WTC11 (cell line): ENCODE results near the gene CRABP2. TPM values are rescaled to one million over a fixed set of nuclear protein-coding genes. Genes with fewer than 3 reads are reported as not detected.

Experiments used
- ATAC-seq: fragments of 200-7000 bp; cut with Tn5 transposase; 2 replicates; pipeline ENCODE4 v1.10.0; 2021; ENCODE audit warnings: mild to moderate bottlenecking, moderate library complexity
- CTCF ChIA-PET: fragments of 300-600 bp; sonication (Branson Sonifier 250); formaldehyde crosslinking; loops from one replicate; lab custom pipeline; 2021; ENCODE audit warnings: antibody characterized with exemption; lab: Charles Lee
- POLR2A ChIA-PET: fragments of 350-600 bp; sonication (Branson Sonifier 250); formaldehyde crosslinking; loops from one replicate; lab custom pipeline; 2021; ENCODE audit warnings: antibody characterized with exemption; lab: Charles Lee
- DNase-seq: peaks from one replicate; pipeline ENCODE4 v3.0.0; 2021; ENCODE audit warnings: low spot score
- H3K27ac Mint-ChIP-seq: 2 replicates; pipeline ENCODE4 v1.8.0; 2021; ENCODE audit warnings: mixed read lengths
- H3K27me3 Mint-ChIP-seq: 2 replicates; pipeline ENCODE4 v1.8.0; 2021; ENCODE audit warnings: low read depth, mild to moderate bottlenecking, moderate library complexity, mixed read lengths
- H3K36me3 Mint-ChIP-seq: 2 replicates; pipeline ENCODE4 v1.8.0; 2021; ENCODE audit warnings: mixed read lengths
- H3K4me1 Mint-ChIP-seq: 2 replicates; pipeline ENCODE4 v1.8.0; 2022; ENCODE audit warnings: mixed read lengths
- H3K4me3 Mint-ChIP-seq: 2 replicates; pipeline ENCODE4 v1.8.0; 2021; ENCODE audit warnings: mild to moderate bottlenecking, moderate library complexity, mixed read lengths
- H3K9me3 Mint-ChIP-seq: 2 replicates; pipeline ENCODE4 v1.8.0; 2021; ENCODE audit warnings: mixed read lengths
- ARID4B ChIP-seq: sonication (generic); formaldehyde crosslinking; IDR thresholded peaks from 2 replicates; pipeline ENCODE4 v1.8.0; 2023; ENCODE audit warnings: missing genetic modification reagents, mild to moderate bottlenecking, borderline replicate concordance
- E2F4 ChIP-seq: sonication (generic); formaldehyde crosslinking; IDR thresholded peaks from 2 replicates; pipeline ENCODE4 v1.8.1; 2022; ENCODE audit warnings: low read depth, mild to moderate bottlenecking, moderate library complexity, missing genetic modification reagents, borderline replicate concordance
- E2F5 ChIP-seq: sonication (generic); formaldehyde crosslinking; IDR thresholded peaks from 2 replicates; pipeline ENCODE4 v1.8.1; 2022; ENCODE audit warnings: mild to moderate bottlenecking, moderate library complexity, missing genetic modification reagents
- EMX1 ChIP-seq: fragments of 250-450 bp; sonication (Bioruptor Pico); IDR thresholded peaks from 2 replicates; pipeline ENCODE4 v1.8.0; 2021; ENCODE audit warnings: mild to moderate bottlenecking
- FOXP4 ChIP-seq: sonication (generic); formaldehyde crosslinking; IDR thresholded peaks from 2 replicates; pipeline ENCODE4 v1.8.0; 2022; ENCODE audit warnings: mild to moderate bottlenecking, missing genetic modification reagents
- GABPB1 ChIP-seq: sonication (generic); formaldehyde crosslinking; IDR thresholded peaks from 2 replicates; pipeline ENCODE4 v1.8.1; 2023; ENCODE audit warnings: mild to moderate bottlenecking, missing genetic modification reagents
- MAX ChIP-seq: sonication (generic); formaldehyde crosslinking; IDR thresholded peaks from 2 replicates; pipeline ENCODE4 v1.8.0; 2022; ENCODE audit warnings: mild to moderate bottlenecking, missing genetic modification reagents
- NFATC4 ChIP-seq: fragments of 250-450 bp; sonication (Bioruptor Pico); IDR thresholded peaks from 2 replicates; pipeline ENCODE4 v1.9.0; 2021; ENCODE audit warnings: mild to moderate bottlenecking
- NR3C1 ChIP-seq: sonication (generic); formaldehyde crosslinking; conservative IDR thresholded peaks from 2 replicates; pipeline ENCODE4 v1.8.1; 2023; ENCODE audit warnings: low read depth, mild to moderate bottlenecking, missing genetic modification reagents
- PRRX2 ChIP-seq: fragments of 250-450 bp; sonication (Bioruptor Pico); IDR thresholded peaks from 2 replicates; pipeline ENCODE4 v1.8.0; 2021; ENCODE audit warnings: mild to moderate bottlenecking
- TEAD4 ChIP-seq: sonication (generic); formaldehyde crosslinking; IDR thresholded peaks from 2 replicates; pipeline ENCODE4 v1.8.0; 2022; ENCODE audit warnings: mild to moderate bottlenecking, missing genetic modification reagents
- USF2 ChIP-seq: sonication (generic); formaldehyde crosslinking; IDR thresholded peaks from 2 replicates; pipeline ENCODE4 v1.8.1; 2023; ENCODE audit warnings: mild to moderate bottlenecking, missing genetic modification reagents, moderate library complexity
- ZNF219 ChIP-seq: sonication (generic); formaldehyde crosslinking; IDR thresholded peaks from 2 replicates; pipeline ENCODE4 v1.8.0; 2023; ENCODE audit warnings: missing genetic modification reagents, mild to moderate bottlenecking, borderline replicate concordance
- ZNF396 ChIP-seq: fragments of 250-450 bp; sonication (Bioruptor Pico); IDR thresholded peaks from 2 replicates; pipeline ENCODE4 v1.8.0; 2021; ENCODE audit warnings: mild to moderate bottlenecking, moderate library complexity, borderline replicate concordance
- ZNF416 ChIP-seq: fragments of 250-450 bp; sonication (Bioruptor Pico); IDR thresholded peaks from 2 replicates; pipeline ENCODE4 v1.9.0; 2021; ENCODE audit warnings: mild to moderate bottlenecking, inconsistent platforms
- ZNF532 ChIP-seq: fragments of 250-450 bp; sonication (Bioruptor Pico); IDR thresholded peaks from 2 replicates; pipeline ENCODE4 v1.9.0; 2021; ENCODE audit warnings: mild to moderate bottlenecking, borderline replicate concordance
- ZNF671 ChIP-seq: fragments of 250-450 bp; sonication (Bioruptor Pico); IDR thresholded peaks from 2 replicates; pipeline ENCODE4 v1.8.0; 2021; ENCODE audit warnings: mild to moderate bottlenecking
- total RNA-seq: library from RNA; stranded (reverse); gene quantifications from 3 replicates; pipeline ENCODE4 v1.2.3, GENCODE V29; 2021

Gene CRABP2
- total RNA-seq, 1 experiment from 2014 or later: 135 TPM

GRCh38 chr1:156668801-156669637 lies 36.4 kb downstream of the CRABP2 start (continued):
- peak; percentile 51; the same call in 1 of the 2 replicates for TF ChIP-seq ARID4B (CRISPR knock-in tag)
- no peak for TF ChIP-seq NR3C1
- TF ChIP-seq E2F4: no peak
- no peak for TF ChIP-seq ZNF219 (CRISPR knock-in tag)
- TF ChIP-seq ZNF396 (CRISPR knock-in tag): no peak

- ChIA-PET CTCF (interaction anchor here (0.8 to 4.1 kb wide), 12 partner anchors 9 to 167 kb away, joined by 3 to 17 read pairs (median 6); partner anchors contain the start of genes CRABP2, MEF2D and NES), POLR2A (interaction anchor here (0.6 to 1.9 kb wide), 6 partner anchors 9 to 81 kb away, joined by 3 to 21 read pairs (median 4); partner anchors contain the start of genes CRABP2, ISG20L2, METTL25B and NES)
- ATAC-seq (peak; percentile 10), DNase-seq (no peak)
- Mint-ChIP-seq H3K27ac (peak overlapping the region; percentile 76), H3K36me3 (peaks cover 21% of the 10 kb centered on the region), H3K4me1 (peaks cover 88% of the 10 kb centered on the region), H3K9me3 (peaks cover 11% of the 10 kb centered on the region), H3K4me3 (no peak overlapping the region), H3K27me3 (peaks cover 4% of the 10 kb centered on the region; the same call in 1 of the 2 replicates)
- TF ChIP-seq USF2 (CRISPR knock-in tag) (peak; percentile 29; the same call in 1 of the 2 replicates), ZNF416 (CRISPR knock-in tag) (peak; percentile 81), FOXP4 (CRISPR knock-in tag) (no peak), ZNF671 (CRISPR knock-in tag) (peak; percentile 52; the same call in 1 of the 2 replicates), PRRX2 (CRISPR knock-in tag) (0 out of 2 replicates have a peak, but pooled peaks have one; percentile 36), GABPB1 (no peak), ZNF532 (CRISPR knock-in tag) (peak; percentile 41; the same call in 1 of the 2 replicates), E2F5 (CRISPR knock-in tag) (no peak), MAX (CRISPR knock-in tag) (0 out of 2 replicates have a peak, but pooled peaks have one; percentile 2), NFATC4 (CRISPR knock-in tag) (0 out of 2 replicates have a peak, but pooled peaks have one; percentile 54), EMX1 (CRISPR knock-in tag) (peak; percentile 86), E2F4 (no peak), TEAD4 (CRISPR knock-in tag) (no peak)
Observed at GRCh38 chr1:156667968-156668709, 37.2 kb downstream of the CRABP2 start.
